Measurements from ENCODE around the gene CRYBG2.

The CRYBG2 gene

DNA sequence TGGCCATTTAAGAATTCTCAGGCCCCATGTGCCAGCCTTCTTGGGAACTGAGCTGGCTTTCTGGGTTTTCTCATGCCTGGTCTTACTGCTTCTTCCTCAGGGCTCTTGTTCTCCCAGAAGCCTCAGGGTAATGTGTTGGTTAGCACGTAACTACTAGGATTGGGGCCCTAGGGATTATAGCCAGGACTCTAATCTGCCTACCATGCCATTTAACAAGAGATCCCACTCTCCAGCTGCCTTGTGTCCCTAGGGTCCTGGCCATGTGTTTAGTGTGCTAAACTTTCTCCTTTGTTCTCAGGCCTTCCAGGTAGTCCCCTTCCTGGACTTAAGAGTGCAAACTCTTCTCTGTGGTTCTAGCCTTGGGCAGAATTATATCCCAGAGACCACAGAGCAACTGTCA, 76.2 kb downstream of the CRYBG2 start:
- no peak for TF ChIP-seq CTCF (IDR thresholded peaks at IDR 0.05; ENCODE audit: extremely low read depth, insufficient read depth, missing control alignments)
- DNase-seq (ENCODE audit: low spot score), result no peak
- in situ Hi-C loops (cut with MboI; ENCODE audit: low pct_unique_long_range_greater_than_20kb, low sequenced_read_pairs, unreplicated experiment), result no loop called here

DNA sequence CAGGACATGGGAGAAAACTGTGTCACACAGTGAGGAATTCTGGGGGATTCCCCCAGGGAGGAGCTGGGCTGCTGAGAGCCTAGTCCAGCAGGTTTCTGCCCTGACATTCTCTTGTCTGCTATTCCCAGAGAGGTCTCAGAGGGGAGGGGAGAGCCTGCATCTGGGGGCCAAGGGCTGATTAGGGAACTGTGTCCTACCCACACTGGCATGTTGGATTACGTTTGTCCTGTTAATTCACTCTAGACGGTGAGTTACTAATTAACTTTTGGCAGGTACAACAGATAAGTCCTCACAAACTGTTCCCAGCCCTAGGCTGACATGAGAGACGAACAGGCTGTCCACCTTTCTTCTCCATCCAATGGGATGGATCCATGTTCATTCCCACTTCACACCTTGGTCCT, 76.7 kb downstream of the CRYBG2 start:
- no peak for DNase-seq (ENCODE audit: low spot score)
- in situ Hi-C loops (cut with MboI; ENCODE audit: low pct_unique_long_range_greater_than_20kb, low sequenced_read_pairs, unreplicated experiment), result no loop called here
- TF ChIP-seq CTCF (IDR thresholded peaks at IDR 0.05; ENCODE audit: extremely low read depth, insufficient read depth, missing control alignments), result no peak

GRCh38 chr1:26276432-26276838, 77.5 kb downstream of the CRYBG2 start:
- in situ Hi-C loops (cut with MboI; ENCODE audit: low pct_unique_long_range_greater_than_20kb, low sequenced_read_pairs, unreplicated experiment), result no loop called here
- TF ChIP-seq CTCF (IDR thresholded peaks at IDR 0.05; ENCODE audit: extremely low read depth, insufficient read depth, missing control alignments), result no peak
- DNase-seq (ENCODE audit: low spot score), result no peak

- peak; percentile 83 for TF ChIP-seq CTCF (IDR thresholded peaks at IDR 0.05; ENCODE audit: extremely low read depth, insufficient read depth, missing control alignments)
- peak; percentile 76 for DNase-seq (ENCODE audit: low spot score)
- in situ Hi-C loops (cut with MboI; ENCODE audit: low pct_unique_long_range_greater_than_20kb, low sequenced_read_pairs, unreplicated experiment), result no loop called here
Observed at GRCh38 chr1:26275580-26276431, 78.1 kb downstream of the CRYBG2 start.

- TF ChIP-seq CTCF (IDR thresholded peaks at IDR 0.05; ENCODE audit: extremely low read depth, insufficient read depth, missing control alignments), result no peak
- in situ Hi-C loops (cut with MboI; ENCODE audit: low pct_unique_long_range_greater_than_20kb, low sequenced_read_pairs, unreplicated experiment), result no loop called here
- DNase-seq (ENCODE audit: low spot score), result no peak
Observed at GRCh38 chr1:26274801-26275425, 79.0 kb downstream of the CRYBG2 start.
